Measurements from ENCODE around the gene LRRC8C.
A peak's percentile ranks its signal among the peaks of the same experiment; 100 is the strongest.
"Not testable (repeated sequence)": the region's sequence is repeated elsewhere in the genome, so short reads cannot be mapped to it uniquely, and the experiment has no call there.

The LRRC8C gene

GRCh38 chr1:89608319-89608983, 24.5 kb upstream of the LRRC8C start:
- peak; percentile 25 for DNase-seq

- no peak for DNase-seq
Measured at GRCh38 chr1:89608984-89609725, 23.8 kb upstream of the LRRC8C start.

GRCh38 chr1:89609781-89610456, 23.0 kb upstream of the LRRC8C start:
- no peak for DNase-seq

GRCh38 chr1:89610457-89611011, 22.4 kb upstream of the LRRC8C start:
- no peak for DNase-seq

GRCh38 chr1:89611721-89612120, 21.2 kb upstream of the LRRC8C start:
- DNase-seq, result no peak

GRCh38 chr1:89613928-89614327, 19.0 kb upstream of the LRRC8C start:
- DNase-seq, result no peak

- peak; percentile 50 for DNase-seq
Measured at GRCh38 chr1:89615676-89616598, 17.0 kb upstream of the LRRC8C start.

- DNase-seq, result no peak
Measured at GRCh38 chr1:89616844-89617627, 15.9 kb upstream of the LRRC8C start.

GRCh38 chr1:89620664-89621063, 12.3 kb upstream of the LRRC8C start:
- DNase-seq, result no peak

- DNase-seq, result peak; percentile 9
Measured at GRCh38 chr1:89622895-89623294, 10.0 kb upstream of the LRRC8C start.

GRCh38 chr1:89624314-89624713, 8.6 kb upstream of the LRRC8C start:
- no peak for DNase-seq

GRCh38 chr1:89624715-89625323, 8.1 kb upstream of the LRRC8C start:
- no peak for DNase-seq

GRCh38 chr1:89627596-89627962, 5.3 kb upstream of the LRRC8C start:
- DNase-seq, result no peak

GRCh38 chr1:89629146-89629545, 3.8 kb upstream of the LRRC8C start:
- DNase-seq, result no peak

- DNase-seq, result not testable (repeated sequence)
Measured at GRCh38 chr1:89629600-89629999, 3.3 kb upstream of the LRRC8C start.

- no peak for DNase-seq
Measured at GRCh38 chr1:89630048-89630447, 2.9 kb upstream of the LRRC8C start.

- peak; percentile 62 for DNase-seq
Measured at GRCh38 chr1:89631816-89632656, 884 bp upstream of the LRRC8C start.

GRCh38 chr1:89633248-89633799, 404 bp downstream of the LRRC8C start:
- peak; percentile 77 for DNase-seq

- peak; percentile 40 for DNase-seq
Measured at GRCh38 chr1:89633800-89634625, 1.1 kb downstream of the LRRC8C start.

Data from NCI-H82 (cell line).